Measurements from ENCODE around the gene ZNF782. TPM values are rescaled to one million over a fixed set of nuclear protein-coding genes. Genes with fewer than 3 reads are reported as not detected.

The ZNF782 gene
- total RNA-seq, 2 experiments from 2014 or later = 8.6 to 10.2 TPM

GRCh38 chr9:96769989-96770388, 84.3 kb downstream of the ZNF782 start:
- Histone ChIP-seq H3K79me2 (ENCODE audit: insufficient read depth, low read depth, low read length) (peaks cover 4% of the 10 kb centered on the region; the same call in 1 of the 2 replicates), H3K4me1 (ENCODE audit: insufficient read depth, low read length, poor library complexity, severe bottlenecking) (no peaks in the 10 kb centered on the region), H3K36me3 (ENCODE audit: insufficient read depth, low read length) (peaks cover 99% of the 10 kb centered on the region), H3K9me3 (ENCODE audit: low read length) (peaks cover 63% of the 10 kb centered on the region), H4K20me1 (ENCODE audit: insufficient read depth, low read length) (no peaks in the 10 kb centered on the region), H3K27ac (ENCODE audit: low read depth, low read length, poor library complexity, severe bottlenecking) (no peak overlapping the region), H3K4me3 (ENCODE audit: low read depth, low read length, poor library complexity, severe bottlenecking) (no peak overlapping the region), H3K4me2 (ENCODE audit: low read length) (no peak overlapping the region), H3K9me2 (ENCODE audit: insufficient read depth, low read length) (no peaks in the 10 kb centered on the region), H2AFZ (ENCODE audit: low read length) (no peak overlapping the region)
- BruUV-seq (replicated peaks) = no TSS peak
- DNase-seq (ENCODE audit: low spot score) = no peak
- ChIA-PET CTCF (ENCODE audit: unreplicated experiment) (no interaction called here), POLR2A (no interaction called here)
- TF ChIP-seq EZH2phosphoT487 (IDR thresholded peaks at IDR 0.05; ENCODE audit: borderline replicate concordance, low read depth, low read length) (no peak), CTCF (conservative IDR thresholded peaks at IDR 0.05; ENCODE audit: low read length) (no peak)
- intact Hi-C loops (cut with micrococcal nuclease; ENCODE audit: unreplicated experiment) = no loop called here

Other genes starting within 250 kb of the ZNF782 start
- not detected in 2 replicates for gene CDC14B, start 234.7 kb downstream of the ZNF782 start, total RNA-seq (2014; rRNA removed; shearing (Covaris generic))
- 0.27 and 0.44 TPM in 2 replicates for gene CDC14B, start 234.7 kb downstream of the ZNF782 start, total RNA-seq (2022)
- not detected in 2 replicates for gene PRXL2C, start 199.2 kb downstream of the ZNF782 start, total RNA-seq (2014; rRNA removed; shearing (Covaris generic))
- not detected in 2 replicates for gene PRXL2C, start 199.2 kb downstream of the ZNF782 start, total RNA-seq (2022)
- 13.3 and 13.5 TPM in 2 replicates for gene ZNF510, start 76.4 kb downstream of the ZNF782 start, total RNA-seq (2014; rRNA removed; shearing (Covaris generic))
- gene ZNF510, start 76.4 kb downstream of the ZNF782 start, total RNA-seq (2022) = 13.2 and 13.3 TPM in 2 replicates
- gene NUTM2G, start 74.3 kb upstream of the ZNF782 start, total RNA-seq (2014; rRNA removed; shearing (Covaris generic)) = 0.08 and 0.13 TPM in 2 replicates
- gene NUTM2G, start 74.3 kb upstream of the ZNF782 start, total RNA-seq (2022) = not detected in 2 replicates
- 1.3 TPM in 2 replicates for gene CTSV, start 184.6 kb upstream of the ZNF782 start, total RNA-seq (2014; rRNA removed; shearing (Covaris generic))
- gene CTSV, start 184.6 kb upstream of the ZNF782 start, total RNA-seq (2022) = 0.25 and 0.31 TPM in 2 replicates